SK-N-SH (cell line): Measurements from ENCODE around the gene LMO7.

Experiments used
- ELF1 ChIP-seq: IDR thresholded peaks from 2 replicates; pipeline ENCODE4 v1.4.0; 2012
- EP300 ChIP-seq, 2 experiments: IDR thresholded peaks; 2 replicates each; pipeline versions ENCODE4 v1.4.0 to v1.6.1; 2012; ENCODE audit warnings: borderline replicate concordance in 1 of 2, low read depth in 1 of 2, low read length in 1 of 2
- EZH2phosphoT487 ChIP-seq: fragments of 200-600 bp; sonication (generic); IDR thresholded peaks from 2 replicates; pipeline ENCODE4 v1.6.1; 2017; ENCODE audit warnings: low read depth, mixed run types, mild to moderate bottlenecking, antibody characterized with exemption, moderate library complexity, borderline replicate concordance
- JUND ChIP-seq: IDR thresholded peaks from 2 replicates; pipeline ENCODE4 v1.4.0; 2012
- MXI1 ChIP-seq: IDR thresholded peaks from 2 replicates; pipeline ENCODE4 v1.6.1; 2012; ENCODE audit warnings: mild to moderate bottlenecking, low read depth, low read length, improper control_type of control experiment
- RAD21 ChIP-seq: IDR thresholded peaks from 2 replicates; pipeline ENCODE4 v1.6.1; 2012; ENCODE audit warnings: mild to moderate bottlenecking, low read length
- TAF1 ChIP-seq: IDR thresholded peaks from 2 replicates; pipeline ENCODE4 v1.6.1; 2012; ENCODE audit warnings: low read depth, mild to moderate bottlenecking, low read length, moderate library complexity, borderline replicate concordance
- TF ChIP-seq, protein P1 (sequence below): fragments of 200-600 bp; sonication (generic); IDR thresholded peaks from 2 replicates; pipeline ENCODE4 v1.6.1; 2017; ENCODE audit warnings: antibody characterized with exemption, mild to moderate bottlenecking, moderate library complexity
- TF ChIP-seq, protein P2 (sequence below): IDR thresholded peaks from 2 replicates; pipeline ENCODE4 v1.4.0; 2012; ENCODE audit warnings: low read depth, borderline replicate concordance

DNA sequence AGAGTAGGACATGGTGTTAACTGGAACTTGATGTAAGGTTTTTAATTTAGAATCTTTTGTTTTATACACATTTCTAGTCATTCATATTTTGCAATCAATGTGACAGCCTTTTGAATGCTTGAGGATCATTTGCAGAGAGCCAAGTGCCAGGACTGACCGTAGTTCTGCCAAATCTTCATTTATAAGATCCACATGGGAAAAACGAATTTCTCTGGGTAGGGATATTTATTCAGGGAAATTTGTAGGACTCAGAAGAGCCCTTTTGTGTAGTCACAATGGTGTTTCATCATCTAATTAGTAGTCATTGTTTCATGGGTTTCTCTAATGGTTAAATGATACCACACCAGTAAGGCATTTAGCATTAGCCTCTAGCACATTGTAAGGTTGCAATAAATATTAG lies 161.1 kb downstream of the LMO7 start:
- TF ChIP-seq EP300 (IDR thresholded peaks at IDR 0.05; ENCODE audit: borderline replicate concordance in 1 of 2, low read depth in 1 of 2, low read length in 1 of 2) (no peak), JUND (no peak), MXI1 (no peak), RAD21 (no peak), EZH2phosphoT487 (no peak), ELF1 (no peak), TAF1 (no peak)
- TF ChIP-seq, protein P1, sequence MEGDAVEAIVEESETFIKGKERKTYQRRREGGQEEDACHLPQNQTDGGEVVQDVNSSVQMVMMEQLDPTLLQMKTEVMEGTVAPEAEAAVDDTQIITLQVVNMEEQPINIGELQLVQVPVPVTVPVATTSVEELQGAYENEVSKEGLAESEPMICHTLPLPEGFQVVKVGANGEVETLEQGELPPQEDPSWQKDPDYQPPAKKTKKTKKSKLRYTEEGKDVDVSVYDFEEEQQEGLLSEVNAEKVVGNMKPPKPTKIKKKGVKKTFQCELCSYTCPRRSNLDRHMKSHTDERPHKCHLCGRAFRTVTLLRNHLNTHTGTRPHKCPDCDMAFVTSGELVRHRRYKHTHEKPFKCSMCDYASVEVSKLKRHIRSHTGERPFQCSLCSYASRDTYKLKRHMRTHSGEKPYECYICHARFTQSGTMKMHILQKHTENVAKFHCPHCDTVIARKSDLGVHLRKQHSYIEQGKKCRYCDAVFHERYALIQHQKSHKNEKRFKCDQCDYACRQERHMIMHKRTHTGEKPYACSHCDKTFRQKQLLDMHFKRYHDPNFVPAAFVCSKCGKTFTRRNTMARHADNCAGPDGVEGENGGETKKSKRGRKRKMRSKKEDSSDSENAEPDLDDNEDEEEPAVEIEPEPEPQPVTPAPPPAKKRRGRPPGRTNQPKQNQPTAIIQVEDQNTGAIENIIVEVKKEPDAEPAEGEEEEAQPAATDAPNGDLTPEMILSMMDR, result no peak
- TF ChIP-seq, protein P2, sequence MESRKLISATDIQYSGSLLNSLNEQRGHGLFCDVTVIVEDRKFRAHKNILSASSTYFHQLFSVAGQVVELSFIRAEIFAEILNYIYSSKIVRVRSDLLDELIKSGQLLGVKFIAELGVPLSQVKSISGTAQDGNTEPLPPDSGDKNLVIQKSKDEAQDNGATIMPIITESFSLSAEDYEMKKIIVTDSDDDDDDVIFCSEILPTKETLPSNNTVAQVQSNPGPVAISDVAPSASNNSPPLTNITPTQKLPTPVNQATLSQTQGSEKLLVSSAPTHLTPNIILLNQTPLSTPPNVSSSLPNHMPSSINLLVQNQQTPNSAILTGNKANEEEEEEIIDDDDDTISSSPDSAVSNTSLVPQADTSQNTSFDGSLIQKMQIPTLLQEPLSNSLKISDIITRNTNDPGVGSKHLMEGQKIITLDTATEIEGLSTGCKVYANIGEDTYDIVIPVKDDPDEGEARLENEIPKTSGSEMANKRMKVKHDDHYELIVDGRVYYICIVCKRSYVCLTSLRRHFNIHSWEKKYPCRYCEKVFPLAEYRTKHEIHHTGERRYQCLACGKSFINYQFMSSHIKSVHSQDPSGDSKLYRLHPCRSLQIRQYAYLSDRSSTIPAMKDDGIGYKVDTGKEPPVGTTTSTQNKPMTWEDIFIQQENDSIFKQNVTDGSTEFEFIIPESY, result no peak
